ENCODE measurements around the gene CGRRF1. TPM values are rescaled to one million over a fixed set of nuclear protein-coding genes. Genes with fewer than 3 reads are reported as not detected.

CGRRF1 gene
- total and polyA plus RNA-seq, 9 of the 15 experiments (the other 6 are each of a cell fraction or from before 2014, with no cell fraction given), result 2.8 to 15.8 (median 4.6) TPM

DNA sequence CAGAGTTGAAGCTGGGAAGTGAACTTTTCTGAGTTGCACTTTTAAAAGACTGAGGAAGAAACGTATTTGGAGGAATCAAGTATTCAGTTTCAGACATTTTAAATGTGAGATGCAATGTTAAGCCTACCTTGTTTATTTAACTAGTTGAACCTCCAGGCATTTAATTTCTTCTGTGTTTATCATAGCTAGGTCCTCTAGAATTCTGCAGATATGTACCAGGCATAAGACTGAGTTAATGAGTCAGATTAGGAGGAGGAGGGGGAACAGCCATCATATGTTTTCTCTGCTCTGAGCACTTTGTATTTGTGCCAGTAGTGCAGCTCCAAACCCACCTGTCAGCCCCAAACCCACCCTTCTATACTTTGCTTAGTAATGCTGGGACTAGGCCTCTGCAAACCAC lies 40.8 kb downstream of the CGRRF1 start:
- no peak overlapping the region for H3K4me3 ChIP-seq
- WGBS (ENCODE audit: insufficient coverage, low coverage, missing lambda C conversion rate), result 18% methylated on average over 1 of the region's 1 CpG
- POLR2A ChIA-PET, result no interaction called here
- no peak overlapping the region for H3K4me2 ChIP-seq (ENCODE audit: insufficient read depth, low read length)
- CTCF ChIA-PET (ENCODE audit: low intra/inter-chr PET ratio), result no interaction called here
- intact Hi-C loops (cut with micrococcal nuclease), result loop anchor here (5.0 kb wide), 1 partner anchor 38 kb away; no protein-coding TSS in a partner anchor
- H3K79me2 ChIP-seq (ENCODE audit: control insufficient read depth, insufficient read depth, low read length), result no peaks in the 10 kb centered on the region
- H3K27ac ChIP-seq (ENCODE audit: extremely low read depth, low read depth, low read length), result no peak overlapping the region
- H2AFZ ChIP-seq (ENCODE audit: low read depth, low read length), result no peak overlapping the region
- FAIRE-seq (no peak), DNase-seq (ENCODE audit: extremely low read depth in 1 of 4, low spot score in 3 of 4) (no peak), ATAC-seq (no peak)
- no peaks in the 10 kb centered on the region for H3K9me3 ChIP-seq (replicated peaks; ENCODE audit: control insufficient read depth, insufficient read depth, low read depth, low read length)
- no peaks in the 10 kb centered on the region; a peak in 1 of 5 replicates for H3K4me1 ChIP-seq (replicated peaks in 1 of 2; ENCODE audit: control insufficient read depth in 2 of 2, insufficient read depth in 2 of 2, low read length in 2 of 2)
- in situ Hi-C loops (cut with MboI), result loop anchor here (10.0 kb wide), 1 partner anchor 254 kb away; no protein-coding TSS in a partner anchor
- no peaks in the 10 kb centered on the region for H4K20me1 ChIP-seq (replicated peaks; ENCODE audit: control insufficient read depth, insufficient read depth, low read length)
- H3K9ac ChIP-seq (ENCODE audit: insufficient read depth in 1 of 2, low read depth in 2 of 2, low read length in 2 of 2), result no peak overlapping the region
- no peaks in the 10 kb centered on the region for H3K27me3 ChIP-seq (ENCODE audit: control insufficient read depth in 2 of 2, insufficient read depth in 2 of 2, low read length in 2 of 2)
- H3K9me1 ChIP-seq (ENCODE audit: control insufficient read depth, insufficient read depth, low read length), result no peaks in the 10 kb centered on the region
- no peaks in the 10 kb centered on the region for H3K36me3 ChIP-seq (ENCODE audit: control insufficient read depth, insufficient read depth, low read length)
- BruUV-seq (replicated peaks), result no TSS peak
- no peak for TF ChIP-seq MCM3 (IDR thresholded peaks at IDR 0.05)
- TF ChIP-seq DPF2 (IDR thresholded peaks at IDR 0.05), result no peak
- no peak for TF ChIP-seq PURB (CRISPR knock-in tag; IDR thresholded peaks at IDR 0.05; ENCODE audit: low read depth)
- no peak for TF ChIP-seq PTTG1 (tag; IDR thresholded peaks at IDR 0.05; ENCODE audit: low read depth)
- TF ChIP-seq ZNF212 (CRISPR knock-in tag; IDR thresholded peaks at IDR 0.05), result no peak
- TF ChIP-seq ZNF12 (CRISPR knock-in tag; IDR thresholded peaks at IDR 0.05), result no peak
- no peak for TF ChIP-seq NFE2L1 (tag; IDR thresholded peaks at IDR 0.05; ENCODE audit: borderline replicate concordance, low read depth)
- TF ChIP-seq, protein P1, sequence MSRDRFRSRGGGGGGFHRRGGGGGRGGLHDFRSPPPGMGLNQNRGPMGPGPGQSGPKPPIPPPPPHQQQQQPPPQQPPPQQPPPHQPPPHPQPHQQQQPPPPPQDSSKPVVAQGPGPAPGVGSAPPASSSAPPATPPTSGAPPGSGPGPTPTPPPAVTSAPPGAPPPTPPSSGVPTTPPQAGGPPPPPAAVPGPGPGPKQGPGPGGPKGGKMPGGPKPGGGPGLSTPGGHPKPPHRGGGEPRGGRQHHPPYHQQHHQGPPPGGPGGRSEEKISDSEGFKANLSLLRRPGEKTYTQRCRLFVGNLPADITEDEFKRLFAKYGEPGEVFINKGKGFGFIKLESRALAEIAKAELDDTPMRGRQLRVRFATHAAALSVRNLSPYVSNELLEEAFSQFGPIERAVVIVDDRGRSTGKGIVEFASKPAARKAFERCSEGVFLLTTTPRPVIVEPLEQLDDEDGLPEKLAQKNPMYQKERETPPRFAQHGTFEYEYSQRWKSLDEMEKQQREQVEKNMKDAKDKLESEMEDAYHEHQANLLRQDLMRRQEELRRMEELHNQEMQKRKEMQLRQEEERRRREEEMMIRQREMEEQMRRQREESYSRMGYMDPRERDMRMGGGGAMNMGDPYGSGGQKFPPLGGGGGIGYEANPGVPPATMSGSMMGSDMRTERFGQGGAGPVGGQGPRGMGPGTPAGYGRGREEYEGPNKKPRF (IDR thresholded peaks at IDR 0.05; ENCODE audit: low read depth, low read length), result no peak
- no peak for TF ChIP-seq GATAD2B (IDR thresholded peaks at IDR 0.05; ENCODE audit: borderline replicate concordance)
- TF ChIP-seq PHTF2 (CRISPR knock-in tag; IDR thresholded peaks at IDR 0.05), result no peak
- no peak for TF ChIP-seq TAL1 (IDR thresholded peaks at IDR 0.05)
- TF ChIP-seq MEF2A (IDR thresholded peaks at IDR 0.05; ENCODE audit: control insufficient read depth, low read depth, low read length), result no peak
- TF ChIP-seq, protein P2, sequence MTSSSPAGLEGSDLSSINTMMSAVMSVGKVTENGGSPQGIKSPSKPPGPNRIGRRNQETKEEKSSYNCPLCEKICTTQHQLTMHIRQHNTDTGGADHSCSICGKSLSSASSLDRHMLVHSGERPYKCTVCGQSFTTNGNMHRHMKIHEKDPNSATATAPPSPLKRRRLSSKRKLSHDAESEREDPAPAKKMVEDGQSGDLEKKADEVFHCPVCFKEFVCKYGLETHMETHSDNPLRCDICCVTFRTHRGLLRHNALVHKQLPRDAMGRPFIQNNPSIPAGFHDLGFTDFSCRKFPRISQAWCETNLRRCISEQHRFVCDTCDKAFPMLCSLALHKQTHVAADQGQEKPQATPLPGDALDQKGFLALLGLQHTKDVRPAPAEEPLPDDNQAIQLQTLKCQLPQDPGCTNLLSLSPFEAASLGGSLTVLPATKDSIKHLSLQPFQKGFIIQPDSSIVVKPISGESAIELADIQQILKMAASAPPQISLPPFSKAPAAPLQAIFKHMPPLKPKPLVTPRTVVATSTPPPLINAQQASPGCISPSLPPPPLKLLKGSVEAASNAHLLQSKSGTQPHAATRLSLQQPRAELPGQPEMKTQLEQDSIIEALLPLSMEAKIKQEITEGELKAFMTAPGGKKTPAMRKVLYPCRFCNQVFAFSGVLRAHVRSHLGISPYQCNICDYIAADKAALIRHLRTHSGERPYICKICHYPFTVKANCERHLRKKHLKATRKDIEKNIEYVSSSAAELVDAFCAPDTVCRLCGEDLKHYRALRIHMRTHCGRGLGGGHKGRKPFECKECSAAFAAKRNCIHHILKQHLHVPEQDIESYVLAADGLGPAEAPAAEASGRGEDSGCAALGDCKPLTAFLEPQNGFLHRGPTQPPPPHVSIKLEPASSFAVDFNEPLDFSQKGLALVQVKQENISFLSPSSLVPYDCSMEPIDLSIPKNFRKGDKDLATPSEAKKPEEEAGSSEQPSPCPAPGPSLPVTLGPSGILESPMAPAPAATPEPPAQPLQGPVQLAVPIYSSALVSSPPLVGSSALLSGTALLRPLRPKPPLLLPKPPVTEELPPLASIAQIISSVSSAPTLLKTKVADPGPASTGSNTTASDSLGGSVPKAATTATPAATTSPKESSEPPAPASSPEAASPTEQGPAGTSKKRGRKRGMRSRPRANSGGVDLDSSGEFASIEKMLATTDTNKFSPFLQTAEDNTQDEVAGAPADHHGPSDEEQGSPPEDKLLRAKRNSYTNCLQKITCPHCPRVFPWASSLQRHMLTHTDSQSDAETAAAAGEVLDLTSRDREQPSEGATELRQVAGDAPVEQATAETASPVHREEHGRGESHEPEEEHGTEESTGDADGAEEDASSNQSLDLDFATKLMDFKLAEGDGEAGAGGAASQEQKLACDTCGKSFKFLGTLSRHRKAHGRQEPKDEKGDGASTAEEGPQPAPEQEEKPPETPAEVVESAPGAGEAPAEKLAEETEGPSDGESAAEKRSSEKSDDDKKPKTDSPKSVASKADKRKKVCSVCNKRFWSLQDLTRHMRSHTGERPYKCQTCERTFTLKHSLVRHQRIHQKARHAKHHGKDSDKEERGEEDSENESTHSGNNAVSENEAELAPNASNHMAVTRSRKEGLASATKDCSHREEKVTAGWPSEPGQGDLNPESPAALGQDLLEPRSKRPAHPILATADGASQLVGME (CRISPR knock-in tag; IDR thresholded peaks at IDR 0.05), result no peak

Data from K562 (cell line).